HG02973 (cell line): ENCODE results near the gene TEX53.

Experiments used
- ATAC-seq: cut with Tn5 transposase; IDR thresholded peaks from one replicate; pipeline ENCODE4 v1.9.1; 2021; ENCODE audit warnings: moderate library complexity; ENCODE audit not compliant: unreplicated experiment

The TEX53 gene

DNA sequence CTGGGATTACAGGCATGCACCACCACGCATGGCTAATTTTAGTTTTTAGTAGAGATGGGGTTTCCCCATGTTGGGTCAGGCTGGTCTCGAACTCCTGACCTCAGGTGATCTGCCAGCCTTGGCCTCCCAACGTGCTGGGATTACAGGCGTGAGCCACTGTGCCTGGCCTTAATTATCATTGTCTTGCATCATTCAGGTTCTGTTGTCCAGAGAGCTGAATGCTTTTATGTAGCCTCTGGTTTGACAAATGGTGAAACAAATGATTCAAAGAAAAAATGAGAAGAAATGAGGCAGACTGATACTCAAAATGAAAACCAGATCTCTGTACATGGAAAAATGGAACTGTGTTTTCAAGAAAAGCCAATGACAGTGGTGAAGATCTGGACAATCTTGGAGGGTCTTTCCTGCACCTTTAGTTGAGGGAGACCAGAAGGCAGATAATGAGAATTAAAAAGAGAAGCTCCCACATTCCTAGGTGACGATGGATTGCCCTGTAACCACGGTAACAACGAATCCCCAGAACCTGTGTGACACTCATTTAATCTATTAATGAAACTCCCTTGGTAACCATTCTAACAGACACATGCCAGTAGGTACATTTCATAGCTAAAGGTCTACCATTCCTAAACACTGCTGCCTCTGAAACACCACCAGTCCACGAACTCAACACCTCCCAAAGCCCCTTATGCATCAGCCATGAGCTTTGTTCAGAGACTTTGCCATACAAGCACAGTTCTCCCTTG lies 22.8 kb upstream of the TEX53 start:
- no peak for ATAC-seq

- no peak for ATAC-seq
These were observed 21.2 kb upstream of the TEX53 start for GRCh38 chr9:114678795-114679194.

- no peak for ATAC-seq
These were observed 20.5 kb upstream of the TEX53 start for GRCh38 chr9:114678130-114678529.

GRCh38 chr9:114677418-114677817 lies 19.8 kb upstream of the TEX53 start:
- no peak for ATAC-seq

GRCh38 chr9:114676901-114677300 lies 19.3 kb upstream of the TEX53 start:
- ATAC-seq: no peak

GRCh38 chr9:114674798-114675540 lies 17.4 kb upstream of the TEX53 start:
- ATAC-seq: no peak

- no peak for ATAC-seq
These were observed 16.6 kb upstream of the TEX53 start for GRCh38 chr9:114674076-114674797.

- ATAC-seq: no peak
These were observed 14.0 kb upstream of the TEX53 start for GRCh38 chr9:114671605-114672004.

DNA sequence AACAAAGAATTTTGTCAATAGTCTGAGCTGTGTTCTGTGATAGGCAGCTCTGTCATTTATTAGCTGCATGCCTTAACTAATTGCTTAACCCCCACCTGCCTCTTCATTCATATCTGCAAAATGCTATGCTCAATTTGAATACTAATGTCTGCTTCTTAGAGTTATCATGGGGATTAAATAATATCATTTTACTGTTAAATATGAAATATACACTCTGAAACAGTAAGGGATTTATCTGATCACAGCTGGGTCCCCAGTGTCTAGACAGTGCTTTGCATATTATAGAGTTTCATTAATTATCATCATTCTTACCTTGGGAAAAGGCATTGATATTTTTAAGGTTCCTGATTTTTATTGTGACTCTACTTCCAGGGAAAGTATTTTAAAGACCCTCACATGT lies 12.4 kb upstream of the TEX53 start:
- ATAC-seq: no peak

- ATAC-seq: no peak
These were observed 10.5 kb upstream of the TEX53 start for GRCh38 chr9:114668146-114668545.

GRCh38 chr9:114666851-114667250 lies 9.2 kb upstream of the TEX53 start:
- no peak for ATAC-seq

GRCh38 chr9:114666401-114666800 lies 8.8 kb upstream of the TEX53 start:
- no peak for ATAC-seq

GRCh38 chr9:114664181-114664580 lies 6.6 kb upstream of the TEX53 start:
- ATAC-seq: no peak

DNA sequence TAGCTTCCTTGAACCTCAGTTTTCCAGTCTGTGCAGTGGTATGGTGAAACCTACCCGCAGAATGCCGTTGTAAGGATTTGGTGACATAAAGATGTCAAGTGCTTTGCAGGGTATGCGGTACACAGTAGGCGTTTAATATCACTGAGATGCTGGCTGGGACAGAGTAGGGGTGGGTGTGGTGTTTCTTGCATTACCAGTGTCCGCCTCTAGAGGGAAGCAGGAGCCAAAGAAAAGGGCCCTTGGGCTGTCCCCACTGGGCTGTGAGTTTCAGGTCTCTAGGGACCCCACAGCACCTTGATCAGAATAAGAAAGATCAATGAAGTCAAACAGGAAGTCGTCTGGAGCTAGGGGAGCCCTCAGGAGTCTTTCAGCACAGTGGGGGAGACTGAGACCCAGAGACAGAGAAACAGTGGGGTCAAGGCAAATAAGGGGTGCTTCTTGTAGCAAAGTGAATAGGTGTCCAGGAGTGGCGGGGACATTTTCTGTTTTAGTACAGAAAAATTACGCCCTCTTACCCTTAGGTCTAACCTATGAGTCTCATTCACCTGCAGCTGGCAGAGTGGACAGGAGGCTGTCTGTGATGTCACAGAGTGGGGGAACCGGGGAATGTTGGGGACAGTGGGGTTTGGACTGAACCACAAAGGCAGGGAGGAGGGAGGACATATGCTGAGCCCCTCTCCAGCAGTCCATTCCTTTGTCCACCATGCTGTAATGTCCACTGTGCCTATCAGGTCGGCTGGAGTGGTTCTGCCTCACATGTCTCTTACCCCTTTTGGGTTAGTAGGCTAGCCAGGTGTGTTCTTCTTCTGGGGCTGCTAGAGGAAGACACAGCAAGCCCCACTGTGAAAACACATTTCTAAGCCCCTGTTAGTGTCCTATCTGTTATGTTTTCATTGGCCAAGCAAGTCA lies 4.7 kb upstream of the TEX53 start:
- ATAC-seq: peak; percentile 56

DNA sequence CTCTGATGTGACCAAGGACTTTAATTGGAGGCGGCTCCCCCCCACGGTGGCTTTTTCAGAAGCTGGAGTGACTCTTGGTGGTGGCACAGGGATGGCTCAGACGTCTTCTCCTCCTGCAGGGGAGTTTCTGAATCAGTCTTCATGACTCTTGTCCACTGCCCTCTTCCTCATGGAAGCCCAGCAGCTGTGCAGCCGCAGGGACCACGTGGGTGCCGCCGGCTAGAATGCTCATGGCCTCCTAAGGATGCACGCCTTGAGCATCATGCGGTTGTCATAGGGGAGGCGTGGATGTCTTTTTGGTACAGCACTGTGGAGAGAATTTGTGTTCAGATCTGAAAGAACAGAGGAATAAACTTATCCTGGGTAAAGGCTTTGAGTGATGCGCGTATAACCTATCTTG lies 1.3 kb downstream of the TEX53 start:
- no peak for ATAC-seq

DNA sequence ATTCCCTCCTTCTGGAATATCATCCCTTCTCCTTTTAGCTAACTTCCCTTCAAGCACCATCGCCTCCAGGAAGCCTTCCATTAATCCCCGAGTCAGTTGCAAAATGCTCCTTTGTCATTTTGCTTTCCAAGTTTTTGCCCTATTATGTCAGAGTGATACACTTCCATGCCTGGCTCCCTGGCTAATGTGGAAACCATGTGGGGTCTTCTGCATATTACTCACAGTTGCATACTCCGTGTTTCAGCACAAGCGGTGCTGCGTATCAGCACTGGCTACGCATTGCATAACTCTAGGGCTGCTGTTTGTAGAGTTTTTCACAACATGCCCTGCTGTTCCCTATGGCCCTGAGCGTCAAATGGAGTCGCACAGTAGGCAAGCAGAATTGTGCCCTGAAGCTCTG lies 1.9 kb downstream of the TEX53 start:
- ATAC-seq: no peak

- ATAC-seq: peak; percentile 83
These were observed 3.9 kb downstream of the TEX53 start for GRCh38 chr9:114653556-114654159.

- peak; percentile 10 for ATAC-seq
These were observed 4.6 kb downstream of the TEX53 start for GRCh38 chr9:114652776-114653555.

DNA sequence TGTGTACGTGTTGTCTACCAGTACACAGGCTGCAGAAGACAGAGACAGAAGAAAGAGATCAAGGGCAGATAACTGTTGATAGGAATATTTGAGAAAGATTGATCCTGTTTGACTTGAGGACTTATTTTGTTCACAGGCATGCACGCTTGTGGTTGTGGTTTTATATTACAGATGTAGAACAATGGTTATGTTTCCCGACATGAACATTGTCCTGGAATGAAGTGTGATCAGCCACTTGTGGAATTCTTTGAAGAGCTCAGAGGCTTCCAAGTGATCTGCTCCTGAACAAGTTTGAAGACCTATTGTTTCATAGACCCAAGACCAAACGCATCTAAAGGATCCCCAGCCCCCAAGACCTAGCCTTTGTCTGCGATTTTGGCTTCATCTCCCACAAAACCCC lies 13.7 kb downstream of the TEX53 start:
- ATAC-seq: no peak

GRCh38 chr9:114643001-114643400 lies 14.6 kb downstream of the TEX53 start:
- no peak for ATAC-seq
